GM12864 (cell line): ENCODE measurements around the gene MLH1.

ENCODE experiments used
- DNase-seq: peaks from one replicate; pipeline ENCODE4 v3.0.0-alpha.2; 2011; ENCODE audit warnings: low read depth
- H3K4me3 ChIP-seq: 2 replicates; pipeline ENCODE4 v1.5.1; 2011; ENCODE audit warnings: mild to moderate bottlenecking, low read depth, low read length, control low read depth
- TF ChIP-seq, protein P1 (sequence below): IDR thresholded peaks from 2 replicates; pipeline ENCODE4 v1.5.1; 2011; ENCODE audit warnings: low read depth, mild to moderate bottlenecking, moderate library complexity, low read length, control low read depth, inconsistent platforms; ENCODE audit errors: missing control alignments

The MLH1 gene

DNA sequence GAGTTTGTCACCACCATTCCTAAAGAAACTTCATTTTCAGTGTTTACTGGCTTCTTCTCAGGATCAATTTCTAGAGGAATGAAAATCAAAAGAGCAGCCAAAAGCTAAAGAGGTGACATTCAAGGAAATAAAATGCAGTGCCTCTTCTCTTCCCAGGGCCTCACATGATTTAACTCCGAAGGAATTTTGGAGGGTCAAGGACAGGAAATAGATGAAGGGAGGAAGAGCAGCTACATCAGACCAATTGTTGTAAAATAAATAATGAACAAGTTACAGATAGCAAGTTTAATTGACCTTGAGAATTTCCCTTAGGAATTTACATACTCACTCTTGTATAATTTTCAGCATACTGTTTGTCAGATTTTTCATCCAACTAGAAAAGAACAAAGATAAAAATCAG, 103.0 kb downstream of the MLH1 start:
- DNase-seq = no peak
- no peak overlapping the region for H3K4me3 ChIP-seq
- TF ChIP-seq, protein P1, sequence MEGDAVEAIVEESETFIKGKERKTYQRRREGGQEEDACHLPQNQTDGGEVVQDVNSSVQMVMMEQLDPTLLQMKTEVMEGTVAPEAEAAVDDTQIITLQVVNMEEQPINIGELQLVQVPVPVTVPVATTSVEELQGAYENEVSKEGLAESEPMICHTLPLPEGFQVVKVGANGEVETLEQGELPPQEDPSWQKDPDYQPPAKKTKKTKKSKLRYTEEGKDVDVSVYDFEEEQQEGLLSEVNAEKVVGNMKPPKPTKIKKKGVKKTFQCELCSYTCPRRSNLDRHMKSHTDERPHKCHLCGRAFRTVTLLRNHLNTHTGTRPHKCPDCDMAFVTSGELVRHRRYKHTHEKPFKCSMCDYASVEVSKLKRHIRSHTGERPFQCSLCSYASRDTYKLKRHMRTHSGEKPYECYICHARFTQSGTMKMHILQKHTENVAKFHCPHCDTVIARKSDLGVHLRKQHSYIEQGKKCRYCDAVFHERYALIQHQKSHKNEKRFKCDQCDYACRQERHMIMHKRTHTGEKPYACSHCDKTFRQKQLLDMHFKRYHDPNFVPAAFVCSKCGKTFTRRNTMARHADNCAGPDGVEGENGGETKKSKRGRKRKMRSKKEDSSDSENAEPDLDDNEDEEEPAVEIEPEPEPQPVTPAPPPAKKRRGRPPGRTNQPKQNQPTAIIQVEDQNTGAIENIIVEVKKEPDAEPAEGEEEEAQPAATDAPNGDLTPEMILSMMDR = no peak

DNA sequence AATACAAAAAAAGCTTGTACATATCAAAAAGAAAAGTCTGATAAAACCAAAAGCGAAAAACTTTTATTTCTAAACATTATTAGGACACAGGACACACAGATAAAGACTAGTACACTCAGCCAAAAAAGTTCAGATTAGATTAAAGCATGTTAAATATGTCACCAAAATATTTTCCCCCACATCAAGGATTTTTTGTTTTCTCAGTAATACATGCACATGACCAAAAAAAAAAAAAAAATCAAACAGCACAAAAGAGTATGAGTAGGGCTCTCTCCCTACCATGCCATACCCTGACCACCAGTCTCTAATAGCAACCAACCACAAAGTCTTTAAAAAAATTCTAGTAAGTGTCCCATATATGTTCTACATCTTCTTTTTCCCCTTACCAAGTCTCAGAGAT, 103.7 kb downstream of the MLH1 start:
- H3K4me3 ChIP-seq = no peak overlapping the region
- TF ChIP-seq, protein P1 = no peak
- DNase-seq = no peak

GRCh38 chr3:37097776-37098175, 104.5 kb downstream of the MLH1 start:
- TF ChIP-seq, protein P1 = no peak
- no peak overlapping the region for H3K4me3 ChIP-seq
- no peak for DNase-seq

- DNase-seq = no peak
- no peak overlapping the region for H3K4me3 ChIP-seq
- TF ChIP-seq, protein P1 = no peak
These were observed 105.6 kb downstream of the MLH1 start for GRCh38 chr3:37098884-37099283.

GRCh38 chr3:37099469-37099868, 106.2 kb downstream of the MLH1 start:
- no peak overlapping the region for H3K4me3 ChIP-seq
- TF ChIP-seq, protein P1 = no peak
- DNase-seq = no peak

DNA sequence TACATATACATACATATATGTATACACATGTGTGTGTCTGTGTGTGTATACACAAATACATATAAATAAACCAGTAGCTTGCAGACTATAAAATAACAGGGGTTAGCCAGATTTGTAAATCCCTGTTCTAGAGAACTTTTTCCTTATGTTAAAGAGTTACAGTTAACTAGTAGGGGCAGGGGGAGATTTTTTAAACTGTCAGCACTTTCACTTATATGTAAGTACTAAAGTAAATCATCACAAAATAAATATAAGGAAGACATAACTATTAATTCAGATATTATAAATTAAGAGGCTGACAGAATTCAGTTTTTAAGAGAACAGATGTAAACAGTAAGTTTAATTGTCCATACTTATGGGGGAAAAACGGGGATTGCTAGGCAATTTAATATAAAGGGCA, 107.1 kb downstream of the MLH1 start:
- H3K4me3 ChIP-seq = no peak overlapping the region
- TF ChIP-seq, protein P1 = no peak
- DNase-seq = no peak
